Neural progenitor cell (in vitro differentiated cells): ENCODE results near the gene DENND4A.

Experiments used
- EZH2 ChIP-seq: fragments of 200-600 bp; sonication (generic); IDR thresholded peaks from 2 replicates; pipeline ENCODE4 v1.6.1; 2017; ENCODE audit warnings: antibody characterized with exemption, mild to moderate bottlenecking, moderate library complexity
- EZH2phosphoT487 ChIP-seq: fragments of 200-600 bp; sonication (generic); IDR thresholded peaks from 2 replicates; pipeline ENCODE4 v1.6.1; 2017; ENCODE audit warnings: antibody characterized with exemption
- TF ChIP-seq, protein P1 (sequence below): fragments of 200-600 bp; sonication (generic); IDR thresholded peaks from 2 replicates; pipeline ENCODE4 v1.5.1; 2017; ENCODE audit warnings: antibody characterized with exemption, mild to moderate bottlenecking

GRCh38 chr15:65631503-65631902, 160.6 kb downstream of the DENND4A start:
- TF ChIP-seq, protein P1, sequence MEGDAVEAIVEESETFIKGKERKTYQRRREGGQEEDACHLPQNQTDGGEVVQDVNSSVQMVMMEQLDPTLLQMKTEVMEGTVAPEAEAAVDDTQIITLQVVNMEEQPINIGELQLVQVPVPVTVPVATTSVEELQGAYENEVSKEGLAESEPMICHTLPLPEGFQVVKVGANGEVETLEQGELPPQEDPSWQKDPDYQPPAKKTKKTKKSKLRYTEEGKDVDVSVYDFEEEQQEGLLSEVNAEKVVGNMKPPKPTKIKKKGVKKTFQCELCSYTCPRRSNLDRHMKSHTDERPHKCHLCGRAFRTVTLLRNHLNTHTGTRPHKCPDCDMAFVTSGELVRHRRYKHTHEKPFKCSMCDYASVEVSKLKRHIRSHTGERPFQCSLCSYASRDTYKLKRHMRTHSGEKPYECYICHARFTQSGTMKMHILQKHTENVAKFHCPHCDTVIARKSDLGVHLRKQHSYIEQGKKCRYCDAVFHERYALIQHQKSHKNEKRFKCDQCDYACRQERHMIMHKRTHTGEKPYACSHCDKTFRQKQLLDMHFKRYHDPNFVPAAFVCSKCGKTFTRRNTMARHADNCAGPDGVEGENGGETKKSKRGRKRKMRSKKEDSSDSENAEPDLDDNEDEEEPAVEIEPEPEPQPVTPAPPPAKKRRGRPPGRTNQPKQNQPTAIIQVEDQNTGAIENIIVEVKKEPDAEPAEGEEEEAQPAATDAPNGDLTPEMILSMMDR = no peak
- TF ChIP-seq EZH2 (no peak), EZH2phosphoT487 (no peak)
